ENCODE results near the gene CAPNS1.
"Not testable (repeated sequence)": the region's sequence is repeated elsewhere in the genome, so short reads cannot be mapped to it uniquely, and the experiment has no call there.

Gene CAPNS1

DNA sequence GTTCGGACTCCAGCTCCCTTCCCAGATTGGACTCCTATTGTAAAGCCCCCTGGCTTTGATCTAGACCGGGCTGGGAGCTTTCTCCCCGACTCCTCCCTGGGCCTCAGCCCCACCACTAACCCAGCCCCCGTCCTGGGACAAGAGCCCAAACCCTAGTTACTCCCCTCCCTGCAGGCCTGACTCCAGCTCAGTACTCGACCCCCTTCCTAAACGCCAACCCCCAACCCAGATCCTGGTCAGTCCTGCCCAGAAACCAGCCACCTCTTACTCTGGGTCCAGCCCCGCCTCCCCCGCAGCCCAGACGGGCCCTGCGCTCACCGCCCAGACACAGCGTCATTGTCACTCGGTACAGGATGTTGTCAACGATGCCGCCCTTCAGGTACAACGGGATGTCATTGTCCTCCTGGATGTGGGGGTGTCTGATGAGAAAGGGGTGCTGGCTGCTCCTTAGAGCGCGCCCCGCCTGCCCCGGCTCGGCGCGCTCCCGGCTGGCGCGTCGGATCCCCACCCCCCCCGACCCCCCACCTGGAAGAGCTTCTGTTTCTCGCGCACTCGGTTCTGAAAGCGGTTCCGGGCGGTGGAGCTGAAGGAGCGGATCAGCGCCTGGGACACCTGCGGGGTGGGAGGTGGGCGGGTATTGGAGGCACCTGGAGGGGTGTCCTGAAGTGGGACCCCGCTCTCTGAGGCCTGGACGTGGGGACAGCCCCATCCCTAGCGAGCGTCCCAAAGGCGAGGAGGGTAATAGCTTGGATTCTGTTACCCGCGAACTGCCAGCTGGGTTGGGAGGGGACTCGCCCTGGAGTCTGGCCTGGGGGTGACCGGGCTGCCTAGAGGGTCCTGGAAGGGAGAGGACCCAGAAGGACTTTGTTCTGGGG, 11.5 kb downstream of the CAPNS1 start:
- DNase-seq (ENCODE audit: low read depth) = no peak

GRCh38 chr19:36152019-36152351, 12.1 kb downstream of the CAPNS1 start:
- no peak for DNase-seq (ENCODE audit: low read depth)

DNA sequence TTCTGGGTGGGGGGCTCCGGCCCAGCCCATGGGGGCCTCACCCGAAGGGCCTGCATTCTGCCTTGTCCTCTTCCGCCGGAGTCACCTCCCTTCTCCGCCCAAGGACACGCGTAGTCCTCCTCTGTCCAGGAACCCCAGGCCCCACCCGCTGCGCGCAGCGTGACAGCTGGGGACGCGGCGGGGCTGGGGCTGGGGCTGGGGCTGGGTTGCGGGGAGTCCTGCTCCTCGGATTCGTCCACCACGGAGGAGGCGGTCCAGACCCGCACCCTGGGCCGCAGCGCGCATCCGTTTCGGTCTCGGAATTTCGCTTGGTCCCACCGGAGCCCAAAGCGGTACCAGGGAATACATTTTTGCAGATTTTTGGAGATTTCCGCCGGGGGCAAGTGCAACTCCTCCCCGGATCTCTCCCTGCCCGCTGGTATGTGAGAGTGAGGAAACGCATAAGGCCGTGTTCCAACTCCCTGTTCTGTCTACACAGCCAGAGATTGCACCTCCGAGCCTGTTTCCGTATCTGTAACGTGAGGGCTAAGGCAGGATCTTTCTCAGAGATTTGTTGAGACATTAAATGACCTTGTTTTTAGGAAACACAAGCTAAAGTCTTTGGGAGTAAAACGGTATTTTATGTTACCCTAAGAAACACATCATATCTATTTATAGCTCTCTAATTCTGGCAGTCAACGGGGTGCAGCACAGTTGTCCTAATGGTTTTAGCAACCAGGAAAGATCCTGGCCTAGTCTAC, 12.7 kb downstream of the CAPNS1 start, which contains the start of gene COX7A1:
Gene COX7A1, minus strand, starts transcription at position 96 of the 740 bp plus-strand sequence. Its CDS starts 40 bp downstream, at position 56.
- DNase-seq (ENCODE audit: low read depth) = no peak

DNA sequence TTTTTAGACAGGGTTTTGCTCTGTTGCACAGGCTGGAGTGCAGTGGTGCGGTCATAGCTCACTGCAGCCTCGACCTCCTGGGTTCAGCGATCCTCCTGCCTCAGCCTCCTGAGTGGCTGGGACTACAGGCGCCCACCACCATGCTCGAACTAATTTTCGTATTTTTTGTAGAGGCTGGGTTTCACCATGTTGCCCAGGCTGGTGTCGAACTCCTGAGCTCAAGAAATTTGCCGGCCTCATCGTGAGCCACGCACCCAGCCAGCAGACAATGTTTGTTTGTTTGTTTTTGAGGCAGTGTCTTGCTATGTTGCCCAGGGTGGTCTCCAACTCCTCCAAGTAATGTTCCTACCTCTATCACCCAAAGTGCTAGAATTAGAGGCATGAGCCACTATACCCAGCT, 13.3 kb downstream of the CAPNS1 start:
- no peak for DNase-seq (ENCODE audit: low read depth)

DNA sequence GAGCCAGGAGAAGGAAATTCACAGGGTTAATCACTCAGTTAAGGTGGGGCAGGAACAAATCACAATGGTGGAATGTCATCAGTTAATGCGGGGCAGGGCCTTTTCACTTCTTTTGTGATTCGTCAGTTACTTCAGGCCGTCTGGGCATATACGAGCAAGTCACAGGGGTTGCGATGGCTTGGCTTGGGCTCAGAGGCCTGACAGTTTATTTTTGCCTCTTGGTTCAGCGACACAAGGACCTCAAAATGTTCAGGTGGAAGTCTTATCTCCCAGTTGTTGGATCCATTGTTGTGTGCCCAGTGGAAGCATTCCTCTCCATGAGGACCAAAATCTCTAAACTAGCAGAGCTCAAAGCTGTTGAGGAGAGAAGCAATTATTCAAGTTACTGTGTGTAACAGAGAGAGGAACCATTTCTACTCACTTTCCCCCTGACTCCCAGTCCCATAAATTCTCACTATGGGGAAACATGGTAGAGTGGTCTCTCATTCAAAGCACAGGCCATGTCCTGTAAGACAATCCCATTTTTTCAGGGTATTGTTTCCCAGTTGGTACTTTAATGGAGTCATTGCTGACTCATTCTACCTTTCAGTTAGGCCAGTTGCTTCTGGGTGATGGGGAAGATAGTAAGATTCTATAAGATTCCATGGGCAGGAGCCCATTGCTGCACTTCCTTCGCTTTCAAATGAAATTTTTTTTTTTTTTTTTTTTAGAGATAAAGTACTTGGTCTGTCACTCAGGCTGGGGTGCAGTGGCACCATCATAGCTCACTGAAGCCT, 21.1 kb downstream of the CAPNS1 start:
- DNase-seq (ENCODE audit: low read depth) = no peak

- no peak for DNase-seq (ENCODE audit: low read depth)
These were observed 23.9 kb downstream of the CAPNS1 start for GRCh38 chr19:36163813-36164212.

DNA sequence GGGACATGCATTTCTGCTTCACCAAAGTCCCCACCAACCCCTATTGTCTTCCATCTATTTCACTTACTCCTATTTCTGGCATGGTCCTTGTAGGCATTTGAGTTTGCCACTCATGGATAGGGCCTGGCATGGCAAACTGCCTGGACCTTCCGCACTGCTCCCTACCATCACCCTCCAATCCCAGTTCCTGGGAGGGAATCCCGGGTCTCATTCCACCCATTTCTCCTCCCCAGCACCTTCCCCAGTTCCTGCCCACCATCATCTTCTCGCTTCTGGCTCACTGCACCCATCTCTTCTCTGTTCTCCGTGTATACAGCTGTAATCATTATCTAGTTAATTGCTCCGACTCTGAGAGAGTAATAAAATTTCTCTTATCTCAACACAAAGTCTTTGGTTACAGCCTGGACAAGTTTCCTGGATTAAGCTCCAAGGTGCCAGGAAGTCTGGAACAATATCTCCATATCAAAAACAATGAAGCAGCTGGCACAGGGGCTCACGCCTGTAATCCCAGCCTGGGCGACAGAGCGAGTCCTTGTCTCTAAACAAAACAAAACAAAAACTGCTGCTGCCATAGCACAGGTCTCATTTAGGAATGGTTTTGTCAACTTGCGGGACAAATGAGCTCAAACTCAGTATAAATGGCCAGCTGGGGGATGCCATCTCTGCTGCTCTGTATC, 29.4 kb downstream of the CAPNS1 start:
- no peak for DNase-seq (ENCODE audit: low read depth)

DNA sequence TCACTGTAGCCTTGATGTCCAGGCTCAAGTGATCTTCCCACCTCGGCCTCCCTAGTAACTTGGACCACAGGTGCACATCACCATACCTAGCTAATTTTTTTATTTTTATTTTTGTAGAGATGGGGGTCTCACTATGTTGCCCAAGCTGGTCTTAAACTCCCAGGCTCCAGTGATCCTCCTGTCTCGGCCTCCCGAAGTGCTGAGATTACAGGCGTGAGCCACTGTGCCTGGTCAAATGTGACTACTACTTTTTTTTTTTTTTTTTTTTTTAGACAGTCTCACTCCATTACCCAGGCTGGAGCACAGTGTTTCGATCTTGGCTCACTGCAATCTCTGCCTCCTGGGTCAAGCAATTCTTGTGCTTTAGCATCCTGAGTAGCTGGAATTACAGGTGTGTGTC, 33.0 kb downstream of the CAPNS1 start:
- DNase-seq (ENCODE audit: low read depth) = no peak

- DNase-seq (ENCODE audit: low read depth) = not testable (repeated sequence)
These were observed 34.0 kb downstream of the CAPNS1 start for GRCh38 chr19:36173846-36174245.

DNA sequence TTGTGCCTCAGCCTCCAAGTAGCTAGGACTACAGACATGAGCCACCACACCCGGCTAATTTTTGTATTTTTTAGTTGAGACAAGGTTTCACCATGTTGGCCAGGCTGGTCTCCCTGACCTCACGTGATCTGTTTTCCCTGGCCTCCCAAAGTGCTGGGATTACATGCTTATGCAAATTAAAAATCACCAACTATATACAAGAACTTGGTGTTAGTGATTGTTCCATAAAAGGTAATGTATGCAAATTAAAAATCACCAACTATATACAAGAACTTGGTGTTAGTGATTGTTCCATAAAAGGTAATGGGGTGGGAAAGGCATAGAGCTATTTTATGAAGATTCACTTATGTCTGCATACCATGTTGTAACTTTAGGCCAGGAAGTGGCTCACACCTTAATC, 39.2 kb downstream of the CAPNS1 start:
- DNase-seq (ENCODE audit: low read depth) = not testable (repeated sequence)

GRCh38 chr19:36182612-36183244, 42.9 kb downstream of the CAPNS1 start:
- no peak for DNase-seq (ENCODE audit: low read depth)

GRCh38 chr19:36183245-36183628, 43.4 kb downstream of the CAPNS1 start:
- no peak for DNase-seq (ENCODE audit: low read depth)

DNA sequence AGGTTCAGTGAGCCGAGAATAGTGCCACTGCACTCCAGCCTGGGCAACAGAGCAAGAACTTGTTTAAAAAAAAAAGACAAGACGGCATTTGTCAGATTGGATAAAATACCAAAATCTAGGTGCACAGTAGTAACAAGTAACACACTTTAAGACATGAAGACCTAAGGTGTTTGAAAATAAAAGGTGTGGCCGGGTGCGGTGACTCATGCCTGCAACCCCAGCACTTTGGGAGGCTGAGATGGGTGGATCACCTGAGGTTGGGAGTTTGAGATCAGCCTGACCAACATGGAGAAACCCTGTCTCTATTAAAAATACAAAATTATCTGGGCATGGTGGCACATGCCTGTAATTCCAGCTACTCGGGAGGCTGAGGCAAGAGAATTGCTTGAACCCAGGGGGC, 46.9 kb downstream of the CAPNS1 start:
- DNase-seq (ENCODE audit: low read depth) = not testable (repeated sequence)

GRCh38 chr19:36196249-36196648, 56.4 kb downstream of the CAPNS1 start:
- no peak for DNase-seq (ENCODE audit: low read depth)

DNA sequence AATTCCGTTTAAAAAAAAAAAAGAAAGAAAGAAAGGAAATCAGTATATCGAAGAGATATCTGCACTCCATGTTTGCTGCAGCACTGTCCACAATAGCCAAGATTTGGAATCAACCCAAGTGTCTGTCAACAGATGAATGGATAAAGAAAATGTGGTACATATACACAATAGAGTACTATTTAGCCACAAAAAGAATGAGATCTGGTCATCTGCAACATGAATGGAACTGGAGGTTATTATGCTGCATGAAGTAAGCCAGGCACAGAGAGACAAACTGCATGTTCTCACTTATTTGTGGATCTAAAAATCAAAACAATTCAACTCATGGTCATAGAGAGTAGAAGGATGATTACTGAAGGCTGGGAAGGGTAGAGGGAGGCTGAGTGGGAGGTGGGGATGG, 58.3 kb downstream of the CAPNS1 start:
- DNase-seq (ENCODE audit: low read depth) = no peak
